ENCODE results near the gene OPHN1.

- no peak for TF ChIP-seq CTCF (conservative IDR thresholded peaks at IDR 0.05; ENCODE audit: low read depth in 2 of 2)
- no peak for TF ChIP-seq REST (IDR thresholded peaks at IDR 0.05; ENCODE audit: unreplicated experiment)
- TF ChIP-seq EZH2 (IDR thresholded peaks at IDR 0.05; ENCODE audit: low read depth, unreplicated experiment): no peak
- no peak for TF ChIP-seq POLR2AphosphoS5 (IDR thresholded peaks at IDR 0.05; ENCODE audit: low read depth)
Observed at GRCh38 chrX:68413254-68413653, 20.0 kb downstream of the OPHN1 start.
